K562 (cell line): ENCODE measurements around the gene GALNT18.

Experiments
- FOSL1 ChIP-seq: fragments of 200-800 bp; sonication (Bioruptor generic); conservative IDR thresholded peaks from 2 replicates; pipeline ENCODE4 v1.6.1; 2016; ENCODE audit warnings: missing genetic modification characterization, missing compliant biosample characterization
- NCOA1 ChIP-seq: fragments of 450-650 bp; IDR thresholded peaks from 2 replicates; pipeline ENCODE4 v1.6.1; 2016; ENCODE audit warnings: low read depth
- POLR2A ChIP-seq: fragments of 450-650 bp; conservative IDR thresholded peaks from 2 replicates; pipeline ENCODE4 v1.6.1; 2016
- SMAD3 ChIP-seq: fragments of 450-650 bp; formaldehyde crosslinking; conservative IDR thresholded peaks from 2 replicates; pipeline ENCODE4 v1.4.0; 2020; ENCODE audit warnings: mild to moderate bottlenecking

GRCh38 chr11:11268706-11269105 is 353.1 kb downstream of the GALNT18 start:
- TF ChIP-seq FOSL1 (tag) (no peak), SMAD3 (CRISPR knock-in tag) (no peak), NCOA1 (no peak), POLR2A (no peak)
